Breast epithelium (tissue), 4 donors: ENCODE results near the gene ADGRG3. TPM values are rescaled to one million over a fixed set of nuclear protein-coding genes. Genes with fewer than 3 reads are reported as not detected.

Source experiments
- DNase-seq, 2 donors: peaks; one replicate each; pipeline ENCODE4 v3.0.0-alpha.2; 2019; ENCODE audit warnings: low spot score in 2 of 2
- H3K27ac ChIP-seq, 2 donors: fragments of 200-600 bp; sonication (generic) in 1 of 2; one replicate each; pipeline ENCODE4 v1.5.1; 2016 to 2019; ENCODE audit warnings: mild to moderate bottlenecking in 1 of 2
- H3K27me3 ChIP-seq, 2 donors: fragments of 200-600 bp; sonication (generic) in 1 of 2; one replicate each; pipeline versions ENCODE4 v1.5.1 to v1.6.0; 2017 to 2019; ENCODE audit warnings: control low read depth in 1 of 2, mild to moderate bottlenecking in 1 of 2
- H3K36me3 ChIP-seq: fragments of 200-600 bp; one replicate; pipeline ENCODE4 v1.5.1; 2019
- H3K4me1 ChIP-seq, 2 donors: fragments of 200-600 bp; sonication (generic); one replicate each; pipeline ENCODE4 v1.5.1; 2016 to 2019; ENCODE audit warnings: control low read depth in 1 of 2
- H3K4me3 ChIP-seq, 3 donors: fragments of 200-600 bp; sonication (generic); 1 replicate in 2 of 3; 2 replicates in 1 of 3; pipeline ENCODE4 v1.5.1; 2016 to 2019; ENCODE audit warnings: mild to moderate bottlenecking in 3 of 3, moderate library complexity in 2 of 3
- H3K9me3 ChIP-seq, 2 donors: fragments of 200-600 bp; sonication (generic) in 1 of 2; one replicate each; pipeline ENCODE4 v1.5.1; 2016 to 2019; ENCODE audit warnings: control low read depth in 1 of 2
- CTCF ChIP-seq, 3 donors: fragments of 450-650 bp; IDR thresholded peaks; one replicate each; pipeline ENCODE4 v1.5.1; 2016 to 2017; ENCODE audit warnings: antibody characterized with exemption in 3 of 3, mild to moderate bottlenecking in 3 of 3, moderate library complexity in 3 of 3
- POLR2A ChIP-seq: fragments of 450-650 bp; IDR thresholded peaks from one replicate; pipeline ENCODE4 v1.6.1; 2016; ENCODE audit warnings: antibody characterized with exemption, mild to moderate bottlenecking, moderate library complexity
- POLR2AphosphoS5 ChIP-seq, 3 donors: sonication (generic); formaldehyde crosslinking; IDR thresholded peaks; one replicate each; pipeline ENCODE4 v1.6.1; 2017; ENCODE audit warnings: antibody characterized with exemption in 3 of 3
- intact Hi-C: fragments of 100-400 bp; cut with DNase I; formaldehyde crosslinking; loops from one replicate; pipeline ENCODE4 v1.15.1; 2023; ENCODE audit warnings: low total_unique reads
- total RNA-seq, 3 donors: library from RNA; depleted of rRNA; stranded (reverse); fragments of >200 nt; gene quantifications; one replicate each; pipeline ENCODE4 v1.1.0, GENCODE V29; 2016

ADGRG3 gene
- total RNA-seq, 3 donors from 2014 or later: 0.64 to 5.2 (median 1.6) TPM

GRCh38 chr16:57657228-57657627, 10.9 kb upstream of the ADGRG3 start:
- no peaks in the 10 kb centered on the region for H3K27me3 ChIP-seq
- H3K9me3 ChIP-seq: no peaks in the 10 kb centered on the region
- no peaks in the 10 kb centered on the region for H3K36me3 ChIP-seq
- no peak overlapping the region for H3K27ac ChIP-seq
- H3K4me3 ChIP-seq: no peak overlapping the region
- H3K4me1 ChIP-seq: no peaks in the 10 kb centered on the region
- no peak for DNase-seq
- intact Hi-C loops: no loop called here
- TF ChIP-seq POLR2A: no peak
- TF ChIP-seq CTCF (IDR thresholded peaks at IDR 0.05): no peak
- TF ChIP-seq POLR2AphosphoS5 (IDR thresholded peaks at IDR 0.05): no peak

GRCh38 chr16:57658130-57658877, 9.8 kb upstream of the ADGRG3 start:
- Histone ChIP-seq H3K4me1 (no peaks in the 10 kb centered on the region), H3K27me3 (no peaks in the 10 kb centered on the region), H3K9me3 (no peaks in the 10 kb centered on the region), H3K36me3 (no peaks in the 10 kb centered on the region), H3K4me3 (no peak overlapping the region), H3K27ac (no peak overlapping the region)
- TF ChIP-seq POLR2AphosphoS5 (IDR thresholded peaks at IDR 0.05) (no peak), CTCF (IDR thresholded peaks at IDR 0.05) (no peak), POLR2A (no peak)
- DNase-seq: no peak
- intact Hi-C loops: no loop called here

GRCh38 chr16:57658878-57659674, 9.0 kb upstream of the ADGRG3 start:
- intact Hi-C loops: no loop called here
- DNase-seq: no peak
- H3K27ac ChIP-seq: no peak overlapping the region
- no peaks in the 10 kb centered on the region for H3K9me3 ChIP-seq
- no peaks in the 10 kb centered on the region for H3K27me3 ChIP-seq
- no peaks in the 10 kb centered on the region for H3K4me1 ChIP-seq
- no peak for TF ChIP-seq POLR2AphosphoS5 (IDR thresholded peaks at IDR 0.05)
- H3K36me3 ChIP-seq: no peaks in the 10 kb centered on the region
- H3K4me3 ChIP-seq: no peak overlapping the region

GRCh38 chr16:57660715-57661463, 7.2 kb upstream of the ADGRG3 start:
- Histone ChIP-seq H3K4me3 (no peak overlapping the region), H3K4me1 (no peaks in the 10 kb centered on the region), H3K27ac (no peak overlapping the region), H3K36me3 (no peaks in the 10 kb centered on the region), H3K27me3 (no peaks in the 10 kb centered on the region), H3K9me3 (no peaks in the 10 kb centered on the region)
- no peak for DNase-seq
- intact Hi-C loops: no loop called here
- TF ChIP-seq POLR2AphosphoS5 (IDR thresholded peaks at IDR 0.05) (no peak), CTCF (IDR thresholded peaks at IDR 0.05) (no peak), POLR2A (no peak)

- Histone ChIP-seq H3K4me3 (no peak overlapping the region), H3K36me3 (no peaks in the 10 kb centered on the region), H3K27ac (no peak overlapping the region), H3K27me3 (no peaks in the 10 kb centered on the region), H3K9me3 (no peaks in the 10 kb centered on the region), H3K4me1 (no peaks in the 10 kb centered on the region)
- TF ChIP-seq CTCF (IDR thresholded peaks at IDR 0.05) (no peak), POLR2A (no peak), POLR2AphosphoS5 (IDR thresholded peaks at IDR 0.05) (no peak)
- no peak for DNase-seq
- intact Hi-C loops: no loop called here
Observed at GRCh38 chr16:57661510-57661909, 6.6 kb upstream of the ADGRG3 start.
